MCF 10A (cell line): ENCODE results near the gene GAL3ST3. TPM values are rescaled to one million over a fixed set of nuclear protein-coding genes. Genes with fewer than 3 reads are reported as not detected.

Source experiments
- BruUV-seq: library from RNA; stranded (reverse); fragments of 400-500 nt; replicated peaks from 2 replicates; lab custom pipeline; 2021; lab: Mats Ljungman, UMichigan
- CTCF ChIA-PET: fragments of 300-600 bp; sonication (Branson Sonifier 250); formaldehyde crosslinking; extraction: SDS; loops from one replicate; lab custom pipeline; 2021; ENCODE audit warnings: antibody characterized with exemption, inconsistent platforms; lab: Yijun Ruan, JAX
- POLR2A ChIA-PET: fragments of 300-600, 350-650 bp; sonication (Branson Sonifier 250); formaldehyde crosslinking; extraction: SDS; loops from one replicate; lab custom pipeline; 2020; ENCODE audit warnings: antibody characterized with exemption, inconsistent platforms; lab: Yijun Ruan, JAX
- DNase-seq: peaks from one replicate; pipeline ENCODE4 v3.0.0-alpha.2; 2018; ENCODE audit not compliant: unreplicated experiment
- H3K27ac Mint-ChIP-seq: one replicate; pipeline ENCODE4 v1.8.0; 2022; ENCODE audit warnings: mild to moderate bottlenecking, low read depth, mixed read lengths; ENCODE audit not compliant: unreplicated experiment
- H3K27me3 Mint-ChIP-seq: one replicate; pipeline ENCODE4 v1.8.0; 2022; ENCODE audit warnings: mixed read lengths; ENCODE audit not compliant: insufficient read depth, unreplicated experiment
- H3K36me3 Mint-ChIP-seq: one replicate; pipeline ENCODE4 v1.8.0; 2022; ENCODE audit warnings: mild to moderate bottlenecking, moderate library complexity, mixed read lengths; ENCODE audit not compliant: insufficient read depth, unreplicated experiment
- H3K4me1 Mint-ChIP-seq: one replicate; pipeline ENCODE4 v1.8.0; 2022; ENCODE audit warnings: mixed read lengths; ENCODE audit not compliant: insufficient read depth, unreplicated experiment
- H3K4me3 Mint-ChIP-seq: one replicate; pipeline ENCODE4 v1.8.0; 2022; ENCODE audit warnings: mild to moderate bottlenecking, moderate library complexity, mixed read lengths; ENCODE audit not compliant: unreplicated experiment
- H3K9me3 Mint-ChIP-seq: one replicate; pipeline ENCODE4 v1.8.0; 2022; ENCODE audit warnings: mixed read lengths; ENCODE audit not compliant: unreplicated experiment
- CTCF ChIP-seq: fragments of 200-600 bp; IDR thresholded peaks from one replicate; pipeline ENCODE4 v1.8.0; 2022; ENCODE audit warnings: antibody characterized with exemption, mild to moderate bottlenecking; ENCODE audit not compliant: unreplicated experiment
- intact Hi-C: fragments of 100-400 bp; cut with micrococcal nuclease; formaldehyde crosslinking; loops from 2 replicates; pipeline ENCODE4 v1.14.1; 2022
- total RNA-seq: library from RNA; stranded (reverse); gene quantifications from 2 replicates; pipeline ENCODE4 v1.2.3, GENCODE V29; 2022

Gene GAL3ST3
- total RNA-seq, 1 experiment from 2014 or later: not detected

GRCh38 chr11:66067640-66068039, 18.7 kb upstream of the GAL3ST3 start:
- DNase-seq: no peak
- Mint-ChIP-seq H3K27me3 (no peaks in the 10 kb centered on the region), H3K27ac (no peak overlapping the region), H3K4me3 (no peak overlapping the region), H3K9me3 (no peaks in the 10 kb centered on the region), H3K4me1 (peaks cover 49% of the 10 kb centered on the region), H3K36me3 (peaks cover 62% of the 10 kb centered on the region)
- TF ChIP-seq CTCF: no peak
- no TSS peak for BruUV-seq
- ChIA-PET CTCF (interaction anchor here (0.5 to 3.8 kb wide), 26 partner anchors 9 to 582 kb away, joined by 3 to 75 read pairs (median 4); partner anchors contain the start of gene SF3B2), POLR2A (interaction anchor here (1.1 to 5.0 kb wide), 2 partner anchors 14 to 45 kb away, joined by 3 to 69 read pairs; partner anchors contain the start of gene SF3B2)
- intact Hi-C loops: loop anchor here (1.0 kb wide), 1 partner anchor 191 kb away; no protein-coding TSS in a partner anchor

GRCh38 chr11:66066751-66067150, 17.8 kb upstream of the GAL3ST3 start:
- H3K4me1 Mint-ChIP-seq: peaks cover 40% of the 10 kb centered on the region
- POLR2A ChIA-PET: interaction anchor here (1.6 kb wide), 1 partner anchor 14 kb away, joined by 7 read pairs; the partner anchor contains the start of gene SF3B2
- no peaks in the 10 kb centered on the region for H3K9me3 Mint-ChIP-seq
- H3K27me3 Mint-ChIP-seq: no peaks in the 10 kb centered on the region
- CTCF ChIA-PET: interaction anchor here (0.8 to 3.8 kb wide), 5 partner anchors 8 to 179 kb away, joined by 3 to 75 read pairs (median 16); partner anchors contain the start of gene SF3B2
- no peak overlapping the region for H3K27ac Mint-ChIP-seq
- peaks cover 71% of the 10 kb centered on the region for H3K36me3 Mint-ChIP-seq
- no peak for DNase-seq
- intact Hi-C loops: no loop called here
- no peak for TF ChIP-seq CTCF
- no TSS peak for BruUV-seq
- H3K4me3 Mint-ChIP-seq: no peak overlapping the region

- ChIA-PET CTCF (interaction anchor here (0.9 to 1.4 kb wide), 3 partner anchors 8 to 194 kb away, joined by 3 to 4 read pairs (median 4); no protein-coding TSS in a partner anchor), POLR2A (interaction anchor here (1.1 kb wide), 1 partner anchor 12 kb away, joined by 7 read pairs; the partner anchor contains the start of gene SF3B2)
- Mint-ChIP-seq H3K36me3 (peaks cover 93% of the 10 kb centered on the region), H3K4me3 (no peak overlapping the region), H3K27ac (no peak overlapping the region), H3K9me3 (no peaks in the 10 kb centered on the region), H3K4me1 (peaks cover 31% of the 10 kb centered on the region), H3K27me3 (no peaks in the 10 kb centered on the region)
- TF ChIP-seq CTCF: no peak
- BruUV-seq: no TSS peak
- no peak for DNase-seq
- intact Hi-C loops: no loop called here
Measured at GRCh38 chr11:66064571-66064970, 15.6 kb upstream of the GAL3ST3 start.

- peaks cover 25% of the 10 kb centered on the region for H3K4me1 Mint-ChIP-seq
- TF ChIP-seq CTCF: no peak
- H3K4me3 Mint-ChIP-seq: no peak overlapping the region
- DNase-seq: no peak
- POLR2A ChIA-PET: interaction anchor here (1.1 kb wide), 1 partner anchor 12 kb away, joined by 7 read pairs; the partner anchor contains the start of gene SF3B2
- H3K27ac Mint-ChIP-seq: peak overlapping the region; percentile 54
- peaks cover 95% of the 10 kb centered on the region for H3K36me3 Mint-ChIP-seq
- intact Hi-C loops: no loop called here
- no peaks in the 10 kb centered on the region for H3K9me3 Mint-ChIP-seq
- CTCF ChIA-PET: interaction anchor here (1.2 kb wide), 1 partner anchor 11 kb away, joined by 4 read pairs; no protein-coding TSS in a partner anchor
- no peaks in the 10 kb centered on the region for H3K27me3 Mint-ChIP-seq
- BruUV-seq: no TSS peak
Measured at GRCh38 chr11:66063900-66064299, 14.9 kb upstream of the GAL3ST3 start.
